Keratinocyte (primary cell): ENCODE measurements around the gene FUZ. TPM values are rescaled to one million over a fixed set of nuclear protein-coding genes. Genes with fewer than 3 reads are reported as not detected.
A peak's percentile ranks its signal among the peaks of the same experiment; 100 is the strongest.

Source experiments
- DNase-seq: peaks from one replicate; pipeline ENCODE4 v3.0.0-alpha.2; 2011; ENCODE audit warnings: low read depth, missing footprints, low spot score
- FAIRE-seq: peaks from 2 replicates; lab custom pipeline; 2011; peaks lifted over from hg19 to GRCh38; lab: Jason Lieb, UNC
- H2AFZ ChIP-seq: 2 replicates; pipeline ENCODE4 v1.6.0; 2012; ENCODE audit warnings: low read length, control low read depth, inconsistent platforms; ENCODE audit not compliant: control insufficient read depth
- H3K27ac ChIP-seq: 2 replicates; pipeline ENCODE4 v1.5.1; 2011; ENCODE audit warnings: low read length; ENCODE audit not compliant: control insufficient read depth, insufficient read depth
- H3K27me3 ChIP-seq: 3 replicates; pipeline ENCODE4 v1.6.0; 2011; ENCODE audit warnings: low read length; ENCODE audit not compliant: control insufficient read depth, insufficient read depth; ENCODE audit errors: extremely low read depth
- H3K36me3 ChIP-seq, 2 experiments: 2 replicates in 1 of 2; 3 replicates in 1 of 2; pipeline ENCODE4 v1.5.1; 2011; ENCODE audit warnings: low read length in 2 of 2, mild to moderate bottlenecking in 1 of 2; ENCODE audit not compliant: control insufficient read depth in 2 of 2, insufficient read depth in 2 of 2; ENCODE audit errors: extremely low read depth in 1 of 2
- H3K4me1 ChIP-seq: 3 replicates; pipeline ENCODE4 v1.5.1; 2011; ENCODE audit warnings: low read length; ENCODE audit not compliant: control insufficient read depth, insufficient read depth; ENCODE audit errors: extremely low read depth
- H3K4me2 ChIP-seq: 3 replicates; pipeline ENCODE4 v1.6.0; 2011; ENCODE audit warnings: low read depth, low read length; ENCODE audit not compliant: control insufficient read depth, insufficient read depth; ENCODE audit errors: extremely low read depth
- H3K4me3 ChIP-seq, 3 experiments: fragments of 200-600 bp in 1 of 3; sonication (generic) in 1 of 3; 2 replicates in 2 of 3; 3 replicates in 1 of 3; pipeline ENCODE4 v1.5.1; 2011 to 2016; ENCODE audit warnings: low read length in 3 of 3, mild to moderate bottlenecking in 3 of 3, control low read depth in 2 of 3, inconsistent platforms in 1 of 3, low read depth in 1 of 3, mixed read lengths in 1 of 3, mixed run types in 1 of 3, moderate library complexity in 1 of 3; ENCODE audit not compliant: control insufficient read depth in 2 of 3, insufficient read depth in 2 of 3; ENCODE audit errors: extremely low read depth in 1 of 3
- H3K79me2 ChIP-seq: 2 replicates; pipeline ENCODE4 v1.6.0; 2012; ENCODE audit warnings: low read length; ENCODE audit not compliant: control insufficient read depth, insufficient read depth
- H3K9ac ChIP-seq: 3 replicates; pipeline ENCODE4 v1.6.0; 2011; ENCODE audit warnings: low read length; ENCODE audit not compliant: control insufficient read depth, insufficient read depth; ENCODE audit errors: extremely low read depth
- H3K9me1 ChIP-seq: 3 replicates; pipeline ENCODE4 v1.6.0; 2011; ENCODE audit warnings: low read length; ENCODE audit not compliant: control insufficient read depth, insufficient read depth; ENCODE audit errors: extremely low read depth
- H3K9me3 ChIP-seq: 2 replicates; pipeline ENCODE4 v1.5.1; 2012; ENCODE audit warnings: low read depth, low read length; ENCODE audit not compliant: control insufficient read depth
- H4K20me1 ChIP-seq: 3 replicates; pipeline ENCODE4 v1.6.0; 2011; ENCODE audit warnings: low read length; ENCODE audit not compliant: control insufficient read depth, insufficient read depth; ENCODE audit errors: extremely low read depth
- EZH2 ChIP-seq: IDR thresholded peaks from one replicate; pipeline ENCODE4 v1.6.1; 2012; ENCODE audit warnings: inconsistent platforms, mild to moderate bottlenecking, low read length, moderate library complexity
- dilution Hi-C: fragments of 300-500 bp; cut with MboI; formaldehyde crosslinking; loops from one replicate; pipeline ENCODE4 v1.7.0; 2020; ENCODE audit warnings: low sequenced_read_pairs; ENCODE audit not compliant: extremely low pct_ligation_motif_present
- polyA plus RNA-seq, 5 experiments: library from polyadenylated mRNA; depleted of rRNA in 3 of 5; stranded (reverse) in 3 of 5; stranded (forward) in 1 of 5; unstranded in 1 of 5; fragments of >200 nt; gene quantifications; 1 replicate in 1 of 5; 2 replicates in 3 of 5; 3 replicates in 1 of 5; pipeline versions ENCODE4 v1.2.1 to v1.2.3, GENCODE V29; 2011 to 2012; ENCODE audit warnings: missing spikeins in 2 of 5, low read depth in 1 of 5, low replicate concordance in 1 of 5
- TF ChIP-seq, protein P1 (sequence below), 3 experiments: IDR thresholded peaks in 1 of 3; conservative IDR thresholded peaks in 1 of 3; optimal IDR thresholded peaks in 1 of 3; 2 replicates in 2 of 3; 3 replicates in 1 of 3; pipeline versions ENCODE3 to v1.5.1; 2011; ENCODE audit warnings: low read length in 3 of 3, mild to moderate bottlenecking in 3 of 3, moderate library complexity in 2 of 3, control low read depth in 1 of 3, inconsistent platforms in 1 of 3; ENCODE audit not compliant: insufficient read depth in 2 of 3; ENCODE audit errors: extremely low read depth in 1 of 3

FUZ gene
- polyA plus RNA-seq, 1 donor (not counting 4 experiments of a cell fraction or from before 2014, with no cell fraction given): 3.7 TPM

DNA sequence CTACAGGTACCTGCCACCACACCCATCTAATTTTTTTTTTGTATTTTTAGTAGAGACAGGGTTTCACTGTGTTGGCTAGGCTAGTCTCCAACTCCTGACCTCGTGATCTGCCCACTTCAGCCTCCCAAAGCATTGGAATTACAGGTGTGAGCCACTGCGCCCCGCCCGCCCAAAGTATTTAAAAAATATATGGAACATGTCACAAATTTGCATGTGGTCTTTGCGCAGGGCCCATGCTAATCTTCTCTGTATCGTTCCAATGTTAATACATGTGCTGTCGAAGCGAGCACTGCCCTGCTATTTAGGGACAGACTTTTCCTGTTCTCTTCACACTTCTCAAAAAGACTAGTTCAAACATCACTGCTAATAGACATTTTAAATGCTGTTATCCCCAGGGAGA, 48.8 kb downstream of the FUZ start:
- dilution Hi-C loops: no loop called here

DNA sequence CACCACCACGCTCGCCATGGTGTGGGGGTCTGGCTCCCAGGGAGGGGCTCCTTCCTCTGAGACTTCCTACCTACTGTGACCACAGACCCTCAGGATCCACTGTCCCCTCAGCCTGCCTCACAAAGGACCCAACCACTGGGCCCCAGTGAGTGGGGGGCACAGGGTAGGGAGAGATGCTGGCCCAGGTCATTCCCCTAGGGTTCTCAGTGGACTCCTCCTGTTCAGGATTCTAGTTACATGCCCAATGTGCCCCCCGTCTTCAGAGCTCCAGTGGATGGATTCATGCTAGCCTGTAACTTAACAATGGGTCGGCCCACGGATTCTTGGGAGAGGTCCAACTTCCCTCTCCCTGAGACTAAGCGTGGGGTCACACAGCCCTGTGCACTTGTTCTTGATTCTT, 49.9 kb downstream of the FUZ start, which contains the start of gene TSKS:
Gene TSKS, minus strand, starts transcription at position 77 of the 400 bp plus-strand sequence. Its CDS starts 59 bp downstream, at position 18.
- TF ChIP-seq EZH2: no peak
- TF ChIP-seq, protein P1, sequence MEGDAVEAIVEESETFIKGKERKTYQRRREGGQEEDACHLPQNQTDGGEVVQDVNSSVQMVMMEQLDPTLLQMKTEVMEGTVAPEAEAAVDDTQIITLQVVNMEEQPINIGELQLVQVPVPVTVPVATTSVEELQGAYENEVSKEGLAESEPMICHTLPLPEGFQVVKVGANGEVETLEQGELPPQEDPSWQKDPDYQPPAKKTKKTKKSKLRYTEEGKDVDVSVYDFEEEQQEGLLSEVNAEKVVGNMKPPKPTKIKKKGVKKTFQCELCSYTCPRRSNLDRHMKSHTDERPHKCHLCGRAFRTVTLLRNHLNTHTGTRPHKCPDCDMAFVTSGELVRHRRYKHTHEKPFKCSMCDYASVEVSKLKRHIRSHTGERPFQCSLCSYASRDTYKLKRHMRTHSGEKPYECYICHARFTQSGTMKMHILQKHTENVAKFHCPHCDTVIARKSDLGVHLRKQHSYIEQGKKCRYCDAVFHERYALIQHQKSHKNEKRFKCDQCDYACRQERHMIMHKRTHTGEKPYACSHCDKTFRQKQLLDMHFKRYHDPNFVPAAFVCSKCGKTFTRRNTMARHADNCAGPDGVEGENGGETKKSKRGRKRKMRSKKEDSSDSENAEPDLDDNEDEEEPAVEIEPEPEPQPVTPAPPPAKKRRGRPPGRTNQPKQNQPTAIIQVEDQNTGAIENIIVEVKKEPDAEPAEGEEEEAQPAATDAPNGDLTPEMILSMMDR (optimal IDR thresholded peaks at IDR 0.05 in 1 of 3, IDR thresholded peaks at IDR 0.05 in 1 of 3, conservative IDR thresholded peaks at IDR 0.05 in 1 of 3; ENCODE audit: extremely low read depth in 1 of 3, insufficient read depth in 2 of 3, low read length in 3 of 3): no peak
- Histone ChIP-seq H3K4me1 (peaks cover 28% of the 10 kb centered on the region), H3K4me3 (no peak within 1 kb of the TSS), H3K27me3 (no peaks in the 10 kb centered on the region), H3K79me2 (peaks cover 11% of the 10 kb centered on the region), H3K9me1 (no peaks in the 10 kb centered on the region), H3K27ac (no peak within 1 kb of the TSS), H3K36me3 (no peaks in the 10 kb centered on the region), H4K20me1 (no peaks in the 10 kb centered on the region), H3K9ac (no peak within 1 kb of the TSS), H3K9me3 (no peaks in the 10 kb centered on the region), H2AFZ (peak within 1 kb of the TSS; percentile 85), H3K4me2 (peak within 1 kb of the TSS; percentile 20)
- no peak for DNase-seq
- no peak for FAIRE-seq
- dilution Hi-C loops: no loop called here

More for the DNA sequence above, 48.8 kb downstream of the FUZ start:
- Histone ChIP-seq H3K4me3 (no peak overlapping the region), H3K4me2 (no peak overlapping the region), H3K4me1 (peaks cover 32% of the 10 kb centered on the region), H2AFZ (peak overlapping the region; percentile 49), H3K9me3 (no peaks in the 10 kb centered on the region), H3K9ac (no peak overlapping the region), H3K36me3 (no peaks in the 10 kb centered on the region), H4K20me1 (peaks cover 1% of the 10 kb centered on the region), H3K79me2 (peaks cover 21% of the 10 kb centered on the region), H3K9me1 (peaks cover 2% of the 10 kb centered on the region), H3K27ac (no peak overlapping the region), H3K27me3 (no peaks in the 10 kb centered on the region)
- DNase-seq (no peak), FAIRE-seq (peak; percentile 13)
- TF ChIP-seq, protein P1 (optimal IDR thresholded peaks at IDR 0.05 in 1 of 3, IDR thresholded peaks at IDR 0.05 in 1 of 3, conservative IDR thresholded peaks at IDR 0.05 in 1 of 3; ENCODE audit: extremely low read depth in 1 of 3, insufficient read depth in 2 of 3, low read length in 3 of 3): no peak
- no peak for TF ChIP-seq EZH2
